Astrocyte (in vitro differentiated cells and primary cell): ENCODE data around the gene PCGF3.

Experiments
- CTCF ChIP-seq: IDR thresholded peaks from 2 replicates; pipeline ENCODE4 v1.5.1; 2011; ENCODE audit warnings: low read depth, mild to moderate bottlenecking, inconsistent platforms, low read length, moderate library complexity; ENCODE audit not compliant: insufficient read depth
- EZH2 ChIP-seq: IDR thresholded peaks from 2 replicates; pipeline ENCODE4 v1.6.1; 2012; ENCODE audit warnings: mild to moderate bottlenecking, low read length, inconsistent platforms; ENCODE audit not compliant: insufficient read depth

GRCh38 chr4:786861-787300, 81.2 kb downstream of the PCGF3 start:
- TF ChIP-seq CTCF (no peak), EZH2 (peak; percentile 24)
